ACC112 (cell line): ENCODE results near the gene YTHDF2.

Experiments
- H2AFZ ChIP-seq: fragments of 200-600 bp; sonication (generic); one replicate; pipeline ENCODE4 v1.6.0; 2017; ENCODE audit warnings: antibody characterized with exemption, low read length; ENCODE audit not compliant: unreplicated experiment
- H3K27ac ChIP-seq: fragments of 200-600 bp; sonication (generic); 2 replicates; pipeline ENCODE4 v1.5.1; 2014; ENCODE audit warnings: low read depth, mild to moderate bottlenecking, antibody characterized with exemption, low read length, moderate library complexity
- H3K27me3 ChIP-seq: fragments of 200-600 bp; sonication (generic); 2 replicates; pipeline ENCODE4 v1.6.1; 2014; ENCODE audit warnings: mild to moderate bottlenecking, antibody characterized with exemption, low read length, moderate library complexity, mixed read lengths; ENCODE audit not compliant: insufficient read depth
- H3K36me3 ChIP-seq: fragments of 200-600 bp; sonication (generic); 2 replicates; pipeline ENCODE4 v1.6.1; 2016; ENCODE audit warnings: mild to moderate bottlenecking, antibody characterized with exemption, low read length, moderate library complexity, mixed read lengths; ENCODE audit not compliant: insufficient read depth
- H3K4me1 ChIP-seq: fragments of 200-600 bp; sonication (generic); one replicate; pipeline ENCODE4 v1.6.1; 2016; ENCODE audit warnings: low read length, mixed read lengths; ENCODE audit not compliant: insufficient read depth, unreplicated experiment, control insufficient read depth
- H3K4me3 ChIP-seq: fragments of 200-600 bp; sonication (generic); 2 replicates; pipeline ENCODE4 v1.5.1; 2014; ENCODE audit warnings: mild to moderate bottlenecking, low read depth, low read length
- H3K79me2 ChIP-seq: fragments of 200-600 bp; sonication (generic); one replicate; pipeline ENCODE4 v1.6.0; 2016; ENCODE audit warnings: low read length; ENCODE audit not compliant: control insufficient read depth, unreplicated experiment, insufficient read depth

YTHDF2 gene

GRCh38 chr1:28815533-28816185, 78.9 kb downstream of the YTHDF2 start:
- no peaks in the 10 kb centered on the region for H3K36me3 ChIP-seq
- H3K4me1 ChIP-seq: no peaks in the 10 kb centered on the region
- H3K4me3 ChIP-seq: no peak overlapping the region
- no peaks in the 10 kb centered on the region for H3K79me2 ChIP-seq
- H3K27ac ChIP-seq: no peak overlapping the region
- H3K27me3 ChIP-seq: peaks cover 72% of the 10 kb centered on the region
- no peak overlapping the region for H2AFZ ChIP-seq

- no peak overlapping the region for H3K4me3 ChIP-seq
- peaks cover 59% of the 10 kb centered on the region for H3K27me3 ChIP-seq
- no peak overlapping the region for H3K27ac ChIP-seq
- no peaks in the 10 kb centered on the region for H3K4me1 ChIP-seq
- H2AFZ ChIP-seq: no peak overlapping the region
- no peaks in the 10 kb centered on the region for H3K36me3 ChIP-seq
- no peaks in the 10 kb centered on the region for H3K79me2 ChIP-seq
Observed at GRCh38 chr1:28817133-28817532, 80.4 kb downstream of the YTHDF2 start.

GRCh38 chr1:28819020-28819419, 82.3 kb downstream of the YTHDF2 start:
- Histone ChIP-seq H3K36me3 (no peaks in the 10 kb centered on the region), H3K79me2 (no peaks in the 10 kb centered on the region), H3K27me3 (peaks cover 41% of the 10 kb centered on the region), H3K4me3 (no peak overlapping the region), H2AFZ (no peak overlapping the region), H3K27ac (no peak overlapping the region), H3K4me1 (no peaks in the 10 kb centered on the region)
